ENCODE measurements around the gene HPGDS. TPM values are rescaled to one million over a fixed set of nuclear protein-coding genes. Genes with fewer than 3 reads are reported as not detected.

The HPGDS gene
- total RNA-seq, 2 donors from 2014 or later = 2.1 to 3.4 TPM

- H3K36me3 ChIP-seq = no peaks in the 10 kb centered on the region
- TF ChIP-seq CTCF (IDR thresholded peaks at IDR 0.05) (no peak), POLR2AphosphoS5 (IDR thresholded peaks at IDR 0.05) (no peak), POLR2A (IDR thresholded peaks at IDR 0.05) (no peak)
- H3K27ac ChIP-seq = no peak overlapping the region
- H3K27me3 ChIP-seq (replicated peaks; ENCODE audit: insufficient read depth) = no peaks in the 10 kb centered on the region
- no peak for DNase-seq (ENCODE audit: low spot score)
- intact Hi-C loops (cut with DNase I) = no loop called here
- H3K4me3 ChIP-seq = no peak overlapping the region
- no peaks in the 10 kb centered on the region for H3K4me1 ChIP-seq (replicated peaks)
- H3K9me3 ChIP-seq = no peaks in the 10 kb centered on the region
These were observed 3.9 kb upstream of the HPGDS start for GRCh38 chr4:94346541-94346940.

GRCh38 chr4:94345969-94346368 is 3.3 kb upstream of the HPGDS start:
- TF ChIP-seq POLR2AphosphoS5 (IDR thresholded peaks at IDR 0.05) (no peak), CTCF (IDR thresholded peaks at IDR 0.05) (no peak), POLR2A (IDR thresholded peaks at IDR 0.05) (no peak)
- Histone ChIP-seq H3K4me1 (replicated peaks) (no peaks in the 10 kb centered on the region), H3K27me3 (replicated peaks; ENCODE audit: insufficient read depth) (no peaks in the 10 kb centered on the region), H3K9me3 (no peaks in the 10 kb centered on the region), H3K36me3 (no peaks in the 10 kb centered on the region), H3K4me3 (no peak overlapping the region), H3K27ac (no peak overlapping the region)
- DNase-seq (ENCODE audit: low spot score) = no peak
- 40% methylated on average over 2 of the region's 2 CpGs for WGBS
- intact Hi-C loops (cut with DNase I) = no loop called here

GRCh38 chr4:94345266-94345665 is 2.6 kb upstream of the HPGDS start:
- no peak for DNase-seq (ENCODE audit: low spot score)
- no peaks in the 10 kb centered on the region for H3K4me1 ChIP-seq (replicated peaks)
- intact Hi-C loops (cut with DNase I) = no loop called here
- H3K27me3 ChIP-seq (replicated peaks; ENCODE audit: insufficient read depth) = no peaks in the 10 kb centered on the region
- 66% methylated on average over 4 of the region's 4 CpGs for WGBS
- TF ChIP-seq CTCF (IDR thresholded peaks at IDR 0.05) = no peak
- TF ChIP-seq POLR2AphosphoS5 (IDR thresholded peaks at IDR 0.05) = no peak
- no peak for TF ChIP-seq POLR2A (IDR thresholded peaks at IDR 0.05)
- no peaks in the 10 kb centered on the region for H3K9me3 ChIP-seq
- no peaks in the 10 kb centered on the region for H3K36me3 ChIP-seq
- no peak overlapping the region for H3K27ac ChIP-seq
- no peak overlapping the region for H3K4me3 ChIP-seq

GRCh38 chr4:94344457-94344856 is 1.8 kb upstream of the HPGDS start:
- Histone ChIP-seq H3K27ac (no peak overlapping the region), H3K9me3 (no peaks in the 10 kb centered on the region), H3K4me1 (replicated peaks) (no peaks in the 10 kb centered on the region), H3K36me3 (no peaks in the 10 kb centered on the region), H3K4me3 (no peak overlapping the region), H3K27me3 (replicated peaks; ENCODE audit: insufficient read depth) (no peaks in the 10 kb centered on the region)
- intact Hi-C loops (cut with DNase I) = no loop called here
- no peak for TF ChIP-seq CTCF (IDR thresholded peaks at IDR 0.05)
- TF ChIP-seq POLR2AphosphoS5 (IDR thresholded peaks at IDR 0.05) = no peak
- no peak for TF ChIP-seq POLR2A (IDR thresholded peaks at IDR 0.05)
- DNase-seq (ENCODE audit: low spot score) = no peak
- WGBS = 92% methylated on average over 5 of the region's 5 CpGs

- intact Hi-C loops (cut with DNase I) = no loop called here
- TF ChIP-seq POLR2A (IDR thresholded peaks at IDR 0.05) = no peak
- TF ChIP-seq CTCF (IDR thresholded peaks at IDR 0.05) = no peak
- TF ChIP-seq POLR2AphosphoS5 (IDR thresholded peaks at IDR 0.05) = no peak
- no peak for DNase-seq (ENCODE audit: low spot score)
- Histone ChIP-seq H3K4me3 (no peak overlapping the region), H3K4me1 (replicated peaks) (no peaks in the 10 kb centered on the region), H3K27ac (no peak overlapping the region), H3K27me3 (replicated peaks; ENCODE audit: insufficient read depth) (no peaks in the 10 kb centered on the region), H3K9me3 (no peaks in the 10 kb centered on the region), H3K36me3 (no peaks in the 10 kb centered on the region)
- 60% methylated on average over 3 of the region's 3 CpGs for WGBS
These were observed 910 bp downstream of the HPGDS start for GRCh38 chr4:94341481-94342370.
